HEK293 (cell line): ENCODE results near the gene CFP.

Source experiments
- CTCF ChIA-PET: fragments of 350-600 bp; formaldehyde crosslinking; extraction: SDS; loops from one replicate; lab custom pipeline; 2021; ENCODE audit warnings: antibody characterized with exemption; lab: Yijun Ruan, JAX
- POLR2A ChIA-PET: fragments of 300-600 bp; formaldehyde crosslinking; extraction: SDS; loops from one replicate; lab custom pipeline; 2020; ENCODE audit warnings: antibody characterized with exemption, inconsistent platforms; lab: Yijun Ruan, JAX
- H3K27ac ChIP-seq: fragments of 200-500 bp; sonication (Bioruptor generic); 2 replicates; pipeline ENCODE4 v1.5.1; 2014; ENCODE audit warnings: low read depth, low read length, control low read depth, inconsistent platforms; ENCODE audit errors: extremely low read depth
- H3K36me3 ChIP-seq, 2 experiments: fragments of 200-500 bp in 1 of 2; sonication (Bioruptor generic) in 1 of 2; 1 replicate in 1 of 2; 2 replicates in 1 of 2; pipeline ENCODE4 v1.5.1; 2014 to 2017; ENCODE audit warnings: inconsistent platforms in 2 of 2, low read length in 2 of 2; ENCODE audit not compliant: control insufficient read depth in 2 of 2, insufficient read depth in 1 of 2
- H3K4me1 ChIP-seq: fragments of 200-500 bp; sonication (Bioruptor generic); 2 replicates; pipeline ENCODE4 v1.5.1; 2014; ENCODE audit warnings: mild to moderate bottlenecking, low read length, inconsistent platforms; ENCODE audit not compliant: control insufficient read depth, insufficient read depth
- H3K4me3 ChIP-seq: 2 replicates; pipeline ENCODE4 v1.5.1; 2011; ENCODE audit warnings: low read depth, mild to moderate bottlenecking, control low read depth, low read length, moderate library complexity
- H3K9me3 ChIP-seq: fragments of 200-500 bp; sonication (Bioruptor generic); 2 replicates; pipeline ENCODE4 v1.5.1; 2014; ENCODE audit warnings: low read depth, low read length, inconsistent platforms; ENCODE audit not compliant: control insufficient read depth, insufficient read depth
- GLI4 ChIP-seq: fragments of 450-650 bp; formaldehyde crosslinking; IDR thresholded peaks from 2 replicates; pipeline ENCODE4 v1.5.1; 2016; ENCODE audit warnings: missing biosample characterization, missing genetic modification characterization
- HOXD13 ChIP-seq: sonication (generic); formaldehyde crosslinking; IDR thresholded peaks from 2 replicates; pipeline ENCODE4 v1.8.0; 2022; ENCODE audit warnings: missing genetic modification reagents, borderline replicate concordance
- OVOL3 ChIP-seq: fragments of 450-650 bp; formaldehyde crosslinking; IDR thresholded peaks from 2 replicates; pipeline ENCODE4 v1.5.1; 2016; ENCODE audit warnings: missing biosample characterization, missing genetic modification characterization
- ZBTB1 ChIP-seq: fragments of 450-650 bp; formaldehyde crosslinking; IDR thresholded peaks from 2 replicates; pipeline ENCODE4 v1.5.1; 2016; ENCODE audit warnings: missing biosample characterization, missing genetic modification characterization
- ZBTB8A ChIP-seq: fragments of 450-650 bp; formaldehyde crosslinking; IDR thresholded peaks from 2 replicates; pipeline ENCODE4 v1.5.1; 2016; ENCODE audit warnings: missing biosample characterization, missing genetic modification characterization
- ZNF157 ChIP-seq: fragments of 450-650 bp; formaldehyde crosslinking; IDR thresholded peaks from 2 replicates; pipeline ENCODE4 v1.5.1; 2016; ENCODE audit warnings: missing biosample characterization, missing genetic modification characterization
- ZNF280C ChIP-seq: fragments of 450-650 bp; formaldehyde crosslinking; IDR thresholded peaks from 2 replicates; pipeline ENCODE4 v1.5.1; 2016; ENCODE audit warnings: missing biosample characterization, missing genetic modification characterization
- ZNF292 ChIP-seq: fragments of 450-650 bp; formaldehyde crosslinking; IDR thresholded peaks from 2 replicates; pipeline ENCODE4 v1.5.1; 2016; ENCODE audit warnings: low read depth, missing biosample characterization, missing genetic modification characterization, borderline replicate concordance
- ZNF324 ChIP-seq: fragments of 450-650 bp; formaldehyde crosslinking; IDR thresholded peaks from 2 replicates; pipeline ENCODE4 v1.5.1; 2016; ENCODE audit warnings: missing biosample characterization, missing genetic modification characterization
- ZNF600 ChIP-seq: fragments of 450-650 bp; formaldehyde crosslinking; IDR thresholded peaks from 2 replicates; pipeline ENCODE4 v1.5.1; 2016; ENCODE audit warnings: missing biosample characterization, missing genetic modification characterization
- ZNF677 ChIP-seq: fragments of 450-650 bp; IDR thresholded peaks from 2 replicates; pipeline ENCODE4 v1.5.0; 2018; ENCODE audit warnings: missing biosample characterization, mild to moderate bottlenecking, missing genetic modification characterization, moderate library complexity
- ZNF837 ChIP-seq: fragments of 450-650 bp; formaldehyde crosslinking; IDR thresholded peaks from 2 replicates; pipeline ENCODE4 v1.5.1; 2016; ENCODE audit warnings: missing biosample characterization, missing genetic modification characterization
- ZSCAN23 ChIP-seq: fragments of 450-650 bp; formaldehyde crosslinking; IDR thresholded peaks from 2 replicates; pipeline ENCODE4 v1.5.1; 2016; ENCODE audit warnings: missing biosample characterization, missing genetic modification characterization
- ZSCAN5A ChIP-seq: fragments of 450-650 bp; formaldehyde crosslinking; IDR thresholded peaks from 2 replicates; pipeline ENCODE4 v1.5.1; 2016; ENCODE audit warnings: missing biosample characterization, missing genetic modification characterization
- TF ChIP-seq, protein P1 (sequence below): fragments of 450-650 bp; formaldehyde crosslinking; IDR thresholded peaks from 2 replicates; pipeline ENCODE4 v1.5.1; 2016; ENCODE audit warnings: missing biosample characterization, missing genetic modification characterization, low read depth
- TF ChIP-seq, protein P2 (sequence below): fragments of 450-650 bp; formaldehyde crosslinking; IDR thresholded peaks from 2 replicates; pipeline ENCODE4 v1.5.1; 2016; ENCODE audit warnings: missing biosample characterization, missing genetic modification characterization
- TF ChIP-seq, protein P3 (sequence below): fragments of 450-650 bp; formaldehyde crosslinking; conservative IDR thresholded peaks from 2 replicates; pipeline ENCODE4 v1.5.1; 2016; ENCODE audit warnings: low read depth, missing biosample characterization, missing genetic modification characterization

The CFP gene

GRCh38 chrX:47664737-47665136 is 35.0 kb upstream of the CFP start:
- no peaks in the 10 kb centered on the region for H3K9me3 ChIP-seq
- H3K36me3 ChIP-seq, result no peaks in the 10 kb centered on the region
- ChIA-PET POLR2A (no interaction called here), CTCF (no interaction called here)
- no peak for TF ChIP-seq ZNF292 (tag by site-specific recombination)
- TF ChIP-seq ZNF677 (tag by site-specific recombination), result no peak
- TF ChIP-seq, protein P1, sequence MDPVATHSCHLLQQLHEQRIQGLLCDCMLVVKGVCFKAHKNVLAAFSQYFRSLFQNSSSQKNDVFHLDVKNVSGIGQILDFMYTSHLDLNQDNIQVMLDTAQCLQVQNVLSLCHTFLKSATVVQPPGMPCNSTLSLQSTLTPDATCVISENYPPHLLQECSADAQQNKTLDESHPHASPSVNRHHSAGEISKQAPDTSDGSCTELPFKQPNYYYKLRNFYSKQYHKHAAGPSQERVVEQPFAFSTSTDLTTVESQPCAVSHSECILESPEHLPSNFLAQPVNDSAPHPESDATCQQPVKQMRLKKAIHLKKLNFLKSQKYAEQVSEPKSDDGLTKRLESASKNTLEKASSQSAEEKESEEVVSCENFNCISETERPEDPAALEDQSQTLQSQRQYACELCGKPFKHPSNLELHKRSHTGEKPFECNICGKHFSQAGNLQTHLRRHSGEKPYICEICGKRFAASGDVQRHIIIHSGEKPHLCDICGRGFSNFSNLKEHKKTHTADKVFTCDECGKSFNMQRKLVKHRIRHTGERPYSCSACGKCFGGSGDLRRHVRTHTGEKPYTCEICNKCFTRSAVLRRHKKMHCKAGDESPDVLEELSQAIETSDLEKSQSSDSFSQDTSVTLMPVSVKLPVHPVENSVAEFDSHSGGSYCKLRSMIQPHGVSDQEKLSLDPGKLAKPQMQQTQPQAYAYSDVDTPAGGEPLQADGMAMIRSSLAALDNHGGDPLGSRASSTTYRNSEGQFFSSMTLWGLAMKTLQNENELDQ (tag by site-specific recombination), result no peak
- no peak for TF ChIP-seq ZNF324 (tag by site-specific recombination)
- no peak for TF ChIP-seq ZBTB1 (tag by site-specific recombination)
- no peak for TF ChIP-seq ZSCAN23 (tag by site-specific recombination)
- TF ChIP-seq ZBTB8A (tag by site-specific recombination), result no peak
- no peak for TF ChIP-seq ZNF157 (tag by site-specific recombination)
- no peak for TF ChIP-seq ZSCAN5A (tag by site-specific recombination)
- TF ChIP-seq ZNF837, result no peak
- TF ChIP-seq, protein P2, sequence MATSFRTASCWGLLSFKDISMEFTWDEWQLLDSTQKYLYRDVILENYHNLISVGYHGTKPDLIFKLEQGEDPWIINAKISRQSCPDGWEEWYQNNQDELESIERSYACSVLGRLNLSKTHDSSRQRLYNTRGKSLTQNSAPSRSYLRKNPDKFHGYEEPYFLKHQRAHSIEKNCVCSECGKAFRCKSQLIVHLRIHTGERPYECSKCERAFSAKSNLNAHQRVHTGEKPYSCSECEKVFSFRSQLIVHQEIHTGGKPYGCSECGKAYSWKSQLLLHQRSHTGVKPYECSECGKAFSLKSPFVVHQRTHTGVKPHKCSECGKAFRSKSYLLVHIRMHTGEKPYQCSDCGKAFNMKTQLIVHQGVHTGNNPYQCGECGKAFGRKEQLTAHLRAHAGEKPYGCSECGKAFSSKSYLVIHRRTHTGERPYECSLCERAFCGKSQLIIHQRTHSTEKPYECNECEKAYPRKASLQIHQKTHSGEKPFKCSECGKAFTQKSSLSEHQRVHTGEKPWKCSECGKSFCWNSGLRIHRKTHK (tag by site-specific recombination), result no peak
- TF ChIP-seq OVOL3 (tag by site-specific recombination), result no peak
- no peak for TF ChIP-seq GLI4 (tag by site-specific recombination)
- no peak for TF ChIP-seq ZNF600 (tag by site-specific recombination)
- no peak for TF ChIP-seq HOXD13 (CRISPR knock-in tag)
- TF ChIP-seq, protein P3, sequence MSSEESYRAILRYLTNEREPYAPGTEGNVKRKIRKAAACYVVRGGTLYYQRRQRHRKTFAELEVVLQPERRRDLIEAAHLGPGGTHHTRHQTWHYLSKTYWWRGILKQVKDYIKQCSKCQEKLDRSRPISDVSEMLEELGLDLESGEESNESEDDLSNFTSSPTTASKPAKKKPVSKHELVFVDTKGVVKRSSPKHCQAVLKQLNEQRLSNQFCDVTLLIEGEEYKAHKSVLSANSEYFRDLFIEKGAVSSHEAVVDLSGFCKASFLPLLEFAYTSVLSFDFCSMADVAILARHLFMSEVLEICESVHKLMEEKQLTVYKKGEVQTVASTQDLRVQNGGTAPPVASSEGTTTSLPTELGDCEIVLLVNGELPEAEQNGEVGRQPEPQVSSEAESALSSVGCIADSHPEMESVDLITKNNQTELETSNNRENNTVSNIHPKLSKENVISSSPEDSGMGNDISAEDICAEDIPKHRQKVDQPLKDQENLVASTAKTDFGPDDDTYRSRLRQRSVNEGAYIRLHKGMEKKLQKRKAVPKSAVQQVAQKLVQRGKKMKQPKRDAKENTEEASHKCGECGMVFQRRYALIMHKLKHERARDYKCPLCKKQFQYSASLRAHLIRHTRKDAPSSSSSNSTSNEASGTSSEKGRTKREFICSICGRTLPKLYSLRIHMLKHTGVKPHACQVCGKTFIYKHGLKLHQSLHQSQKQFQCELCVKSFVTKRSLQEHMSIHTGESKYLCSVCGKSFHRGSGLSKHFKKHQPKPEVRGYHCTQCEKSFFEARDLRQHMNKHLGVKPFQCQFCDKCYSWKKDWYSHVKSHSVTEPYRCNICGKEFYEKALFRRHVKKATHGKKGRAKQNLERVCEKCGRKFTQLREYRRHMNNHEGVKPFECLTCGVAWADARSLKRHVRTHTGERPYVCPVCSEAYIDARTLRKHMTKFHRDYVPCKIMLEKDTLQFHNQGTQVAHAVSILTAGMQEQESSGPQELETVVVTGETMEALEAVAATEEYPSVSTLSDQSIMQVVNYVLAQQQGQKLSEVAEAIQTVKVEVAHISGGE (tag by site-specific recombination), result no peak
- no peak for TF ChIP-seq ZNF280C (tag by site-specific recombination)
- no peaks in the 10 kb centered on the region for H3K4me1 ChIP-seq
- H3K27ac ChIP-seq, result no peak overlapping the region
- no peak overlapping the region for H3K4me3 ChIP-seq
